ENCODE results near the gene HMCN2.

The HMCN2 gene

GRCh38 chr9:130472184-130472705 is 206.7 kb downstream of the HMCN2 start:
- in situ Hi-C loops (cut with MboI; ENCODE audit: low sequenced_read_pairs, unreplicated experiment) = loop anchor here (25.0 kb wide), 1 partner anchor 215 kb away; the partner anchor contains the start of gene EXOSC2

GRCh38 chr9:130473009-130473408 is 207.4 kb downstream of the HMCN2 start:
- DNase-seq (ENCODE audit: low spot score) = no peak
- in situ Hi-C loops (cut with MboI; ENCODE audit: low sequenced_read_pairs, unreplicated experiment) = loop anchor here (25.0 kb wide), 1 partner anchor 214 kb away; the partner anchor contains the start of gene EXOSC2
- TF ChIP-seq CTCF (IDR thresholded peaks at IDR 0.05; ENCODE audit: borderline replicate concordance, control extremely low read depth, extremely low read depth, insufficient read depth, missing control alignments) = no peak

More at GRCh38 chr9:130472184-130472705, 206.7 kb downstream of the HMCN2 start:
- TF ChIP-seq CTCF (IDR thresholded peaks at IDR 0.05; ENCODE audit: borderline replicate concordance, control extremely low read depth, extremely low read depth, insufficient read depth, missing control alignments) = no peak
- DNase-seq (ENCODE audit: low spot score) = no peak

GRCh38 chr9:130473566-130473965 is 208.0 kb downstream of the HMCN2 start:
- no peak for TF ChIP-seq CTCF (IDR thresholded peaks at IDR 0.05; ENCODE audit: borderline replicate concordance, control extremely low read depth, extremely low read depth, insufficient read depth, missing control alignments)
- in situ Hi-C loops (cut with MboI; ENCODE audit: low sequenced_read_pairs, unreplicated experiment) = loop anchor here (25.0 kb wide), 1 partner anchor 214 kb away; the partner anchor contains the start of gene EXOSC2

GRCh38 chr9:130474106-130474505 is 208.5 kb downstream of the HMCN2 start:
- in situ Hi-C loops (cut with MboI; ENCODE audit: low sequenced_read_pairs, unreplicated experiment) = loop anchor here (25.0 kb wide), 1 partner anchor 213 kb away; the partner anchor contains the start of gene EXOSC2
- no peak for DNase-seq (ENCODE audit: low spot score)
- TF ChIP-seq CTCF (IDR thresholded peaks at IDR 0.05; ENCODE audit: borderline replicate concordance, control extremely low read depth, extremely low read depth, insufficient read depth, missing control alignments) = no peak

More at GRCh38 chr9:130473566-130473965, 208.0 kb downstream of the HMCN2 start:
- no peak for DNase-seq (ENCODE audit: low spot score)

GRCh38 chr9:130476151-130476730 is 210.7 kb downstream of the HMCN2 start:
- in situ Hi-C loops (cut with MboI; ENCODE audit: low sequenced_read_pairs, unreplicated experiment) = no loop called here
- no peak for TF ChIP-seq CTCF (IDR thresholded peaks at IDR 0.05; ENCODE audit: borderline replicate concordance, control extremely low read depth, extremely low read depth, insufficient read depth, missing control alignments)
- DNase-seq (ENCODE audit: low spot score) = no peak

GRCh38 chr9:130477564-130477963 is 212.0 kb downstream of the HMCN2 start:
- in situ Hi-C loops (cut with MboI; ENCODE audit: low sequenced_read_pairs, unreplicated experiment) = no loop called here
- no peak for DNase-seq (ENCODE audit: low spot score)
- TF ChIP-seq CTCF (IDR thresholded peaks at IDR 0.05; ENCODE audit: borderline replicate concordance, control extremely low read depth, extremely low read depth, insufficient read depth, missing control alignments) = no peak
